ENCODE data around the gene MIS18A. TPM values are rescaled to one million over a fixed set of nuclear protein-coding genes. Genes with fewer than 3 reads are reported as not detected.

MIS18A gene
- total RNA-seq, 4 donors from 2014 or later: 1.9 to 4.1 (median 2.7) TPM

DNA sequence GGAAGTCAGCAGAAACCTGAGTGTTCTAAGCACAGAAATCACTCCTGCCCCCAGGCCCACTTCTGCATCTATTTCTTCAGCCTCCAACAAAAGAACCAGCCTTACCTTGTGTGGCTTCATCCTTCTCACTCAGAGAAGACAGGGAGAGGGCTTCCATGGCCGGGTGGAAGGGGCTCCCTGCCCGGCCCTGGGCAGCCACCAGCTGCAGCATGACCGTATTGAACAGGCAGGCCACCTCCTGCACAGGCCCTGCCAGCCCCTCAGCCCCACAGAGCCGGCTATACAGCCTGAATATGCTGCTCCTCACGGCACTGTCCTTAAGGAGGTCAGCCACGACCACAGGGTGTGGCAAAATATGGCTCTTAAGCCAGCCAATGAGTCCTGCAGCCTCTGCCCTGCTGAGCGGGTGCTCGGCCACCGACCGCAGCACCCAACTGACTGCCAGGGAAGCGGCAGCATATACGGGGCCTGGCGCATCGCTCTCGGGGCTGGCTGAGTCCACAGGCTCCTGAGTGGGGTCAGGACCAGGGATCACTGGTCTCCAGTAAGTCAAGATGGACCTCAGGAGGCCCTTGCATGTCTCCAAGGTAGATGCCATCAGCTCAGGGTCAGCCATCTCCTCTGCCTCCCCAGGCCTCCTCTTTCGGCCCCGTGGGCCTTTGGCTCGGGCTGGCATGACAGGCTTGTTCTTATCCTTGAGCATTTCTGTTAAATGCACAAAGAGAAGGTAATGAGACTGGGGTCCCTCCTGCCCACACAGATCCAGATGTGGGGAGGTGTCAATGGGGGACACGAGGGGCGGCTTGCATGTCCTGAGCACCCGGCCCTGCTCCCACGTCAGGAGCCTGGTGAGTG is 37.7 kb upstream of the MIS18A start:
- TF ChIP-seq, protein P1, sequence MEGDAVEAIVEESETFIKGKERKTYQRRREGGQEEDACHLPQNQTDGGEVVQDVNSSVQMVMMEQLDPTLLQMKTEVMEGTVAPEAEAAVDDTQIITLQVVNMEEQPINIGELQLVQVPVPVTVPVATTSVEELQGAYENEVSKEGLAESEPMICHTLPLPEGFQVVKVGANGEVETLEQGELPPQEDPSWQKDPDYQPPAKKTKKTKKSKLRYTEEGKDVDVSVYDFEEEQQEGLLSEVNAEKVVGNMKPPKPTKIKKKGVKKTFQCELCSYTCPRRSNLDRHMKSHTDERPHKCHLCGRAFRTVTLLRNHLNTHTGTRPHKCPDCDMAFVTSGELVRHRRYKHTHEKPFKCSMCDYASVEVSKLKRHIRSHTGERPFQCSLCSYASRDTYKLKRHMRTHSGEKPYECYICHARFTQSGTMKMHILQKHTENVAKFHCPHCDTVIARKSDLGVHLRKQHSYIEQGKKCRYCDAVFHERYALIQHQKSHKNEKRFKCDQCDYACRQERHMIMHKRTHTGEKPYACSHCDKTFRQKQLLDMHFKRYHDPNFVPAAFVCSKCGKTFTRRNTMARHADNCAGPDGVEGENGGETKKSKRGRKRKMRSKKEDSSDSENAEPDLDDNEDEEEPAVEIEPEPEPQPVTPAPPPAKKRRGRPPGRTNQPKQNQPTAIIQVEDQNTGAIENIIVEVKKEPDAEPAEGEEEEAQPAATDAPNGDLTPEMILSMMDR (IDR thresholded peaks at IDR 0.05): no peak
- TF ChIP-seq POLR2A (IDR thresholded peaks at IDR 0.05): no peak
- no peaks in the 10 kb centered on the region for H3K27me3 ChIP-seq
- DNase-seq: no peak
- H3K9me3 ChIP-seq: no peaks in the 10 kb centered on the region
- no peaks in the 10 kb centered on the region for H3K4me1 ChIP-seq
- no peak overlapping the region for H3K4me3 ChIP-seq
- no peak overlapping the region for H3K27ac ChIP-seq
- H3K36me3 ChIP-seq: peaks cover 0 to 74% (median 0%) of the 10 kb centered on the region in 3 donors

DNA sequence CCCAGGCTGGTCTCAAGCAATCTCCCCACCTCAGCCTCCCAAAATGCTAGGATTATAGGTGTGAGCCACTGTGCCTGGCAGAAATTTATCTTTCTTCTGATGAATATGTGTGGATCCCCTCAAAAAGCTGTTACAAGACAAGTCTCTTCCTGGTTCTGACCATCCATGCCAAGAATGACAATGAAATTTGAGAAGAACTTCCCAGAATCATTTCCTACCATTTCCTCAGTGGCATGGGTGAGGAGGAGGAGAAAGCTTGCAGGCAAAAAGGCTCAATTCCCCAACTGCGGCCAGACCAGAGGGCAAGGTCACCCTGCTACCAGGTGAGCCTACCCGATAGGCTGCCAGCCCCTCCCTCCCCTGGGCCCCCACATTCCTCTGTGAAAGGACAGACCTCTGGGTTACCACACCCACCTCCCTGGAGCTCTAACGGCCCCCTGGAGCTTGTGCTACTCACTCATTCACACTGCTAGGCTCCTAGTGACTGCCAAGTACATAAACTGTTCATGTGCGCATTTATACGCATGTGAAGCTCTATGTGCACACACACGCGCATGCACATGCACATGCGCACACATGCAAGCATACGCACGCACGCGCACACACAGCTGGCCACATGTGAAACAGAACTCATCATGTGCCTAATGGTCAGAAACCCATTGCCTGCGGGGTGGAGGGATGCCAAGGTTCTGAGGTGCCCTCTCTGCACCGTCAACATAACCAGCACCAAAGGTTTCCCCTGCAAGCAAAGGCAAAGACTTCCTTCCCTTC is 36.8 kb upstream of the MIS18A start:
- peaks cover 0 to 65% (median 0%) of the 10 kb centered on the region in 3 donors for H3K36me3 ChIP-seq
- TF ChIP-seq, protein P1 (IDR thresholded peaks at IDR 0.05): no peak
- no peak for TF ChIP-seq POLR2A (IDR thresholded peaks at IDR 0.05)
- DNase-seq: no peak
- no peaks in the 10 kb centered on the region for H3K9me3 ChIP-seq
- no peaks in the 10 kb centered on the region for H3K4me1 ChIP-seq
- H3K27ac ChIP-seq: no peak overlapping the region
- H3K4me3 ChIP-seq: no peak overlapping the region
- no peaks in the 10 kb centered on the region for H3K27me3 ChIP-seq

DNA sequence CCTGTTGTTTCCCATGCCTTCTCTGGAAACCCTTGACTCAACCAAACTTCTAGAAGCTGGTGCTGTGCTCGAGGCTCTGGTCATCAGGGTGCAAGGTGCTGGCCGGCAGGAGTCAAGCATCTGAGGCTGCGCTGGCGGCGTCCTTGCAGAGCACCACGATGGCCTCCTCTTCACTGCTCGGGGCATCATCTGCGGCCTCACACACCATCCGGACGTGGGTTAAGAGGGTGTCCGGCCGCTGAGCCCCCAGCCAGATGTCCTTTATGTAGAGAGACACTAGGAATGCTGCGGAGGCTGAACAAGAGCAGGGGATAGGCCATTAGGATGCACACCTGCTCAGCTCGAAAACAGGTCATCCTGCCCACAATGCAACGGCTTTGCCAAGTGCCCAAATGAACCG is 36.0 kb upstream of the MIS18A start:
- Histone ChIP-seq H3K9me3 (no peaks in the 10 kb centered on the region), H3K4me1 (no peaks in the 10 kb centered on the region), H3K36me3 (peaks cover 0 to 56% (median 0%) of the 10 kb centered on the region in 3 donors), H3K27ac (no peak overlapping the region), H3K27me3 (no peaks in the 10 kb centered on the region), H3K4me3 (no peak overlapping the region)
- DNase-seq: no peak
- TF ChIP-seq, protein P1 (IDR thresholded peaks at IDR 0.05): no peak
- no peak for TF ChIP-seq POLR2A (IDR thresholded peaks at IDR 0.05)

DNA sequence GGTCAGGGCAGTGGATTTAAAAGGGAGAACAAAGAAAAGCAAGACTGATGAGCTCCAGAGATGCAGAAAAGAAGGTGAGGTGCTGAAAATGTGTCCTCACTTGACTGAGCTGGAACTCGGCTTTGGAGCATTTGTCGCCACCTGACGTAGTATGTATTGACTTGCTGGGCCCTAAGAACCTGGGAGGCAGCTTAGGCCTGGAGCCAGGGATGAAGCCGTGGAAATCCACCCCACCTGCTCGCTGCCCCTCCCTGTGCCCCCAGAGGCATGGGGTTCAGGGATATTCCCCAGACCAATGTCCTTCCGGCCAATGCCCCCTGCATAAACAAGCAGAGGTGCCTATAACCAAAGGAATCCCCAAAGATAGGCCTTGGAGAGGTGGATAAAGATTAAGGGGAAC is 34.1 kb upstream of the MIS18A start:
- H3K4me1 ChIP-seq: no peaks in the 10 kb centered on the region
- H3K27me3 ChIP-seq: no peaks in the 10 kb centered on the region
- H3K36me3 ChIP-seq: peaks cover 0 to 38% (median 0%) of the 10 kb centered on the region in 3 donors
- H3K27ac ChIP-seq: no peak overlapping the region
- DNase-seq: no peak
- no peak overlapping the region for H3K4me3 ChIP-seq
- H3K9me3 ChIP-seq: no peaks in the 10 kb centered on the region
- TF ChIP-seq POLR2A (IDR thresholded peaks at IDR 0.05): no peak
- TF ChIP-seq, protein P1 (IDR thresholded peaks at IDR 0.05): no peak

DNA sequence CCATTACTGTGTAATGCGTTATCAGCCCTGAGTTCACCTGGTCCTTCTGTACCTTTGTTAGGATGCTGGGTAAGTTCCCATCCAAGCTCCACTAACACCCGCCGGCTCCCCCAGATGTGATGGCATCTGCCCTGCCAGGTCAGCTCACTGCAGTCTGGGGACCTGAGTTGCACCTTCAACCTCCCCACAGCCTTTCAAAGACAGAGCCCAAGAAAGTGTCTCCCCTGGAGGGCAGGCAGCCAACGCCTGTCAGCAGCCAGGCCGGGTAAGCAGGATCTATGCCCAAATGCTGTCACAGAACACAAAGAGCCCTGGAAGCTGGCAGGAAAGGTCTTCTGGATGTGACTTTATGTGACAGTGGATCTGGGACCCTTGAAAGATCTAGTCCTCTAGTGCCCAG is 33.5 kb upstream of the MIS18A start:
- Histone ChIP-seq H3K4me3 (no peak overlapping the region), H3K36me3 (peaks cover 0 to 31% (median 0%) of the 10 kb centered on the region in 3 donors), H3K27ac (no peak overlapping the region), H3K27me3 (no peaks in the 10 kb centered on the region), H3K4me1 (no peaks in the 10 kb centered on the region), H3K9me3 (no peaks in the 10 kb centered on the region)
- no peak for TF ChIP-seq POLR2A (IDR thresholded peaks at IDR 0.05)
- TF ChIP-seq, protein P1 (IDR thresholded peaks at IDR 0.05): no peak
- DNase-seq: no peak
